ENCODE measurements around the gene C2orf69. TPM values are rescaled to one million over a fixed set of nuclear protein-coding genes. Genes with fewer than 3 reads are reported as not detected.

C2orf69 gene
- total and polyA plus RNA-seq, 2 donors (not counting 1 experiment from before 2014, with no cell fraction given): 10.3 to 13.2 TPM

DNA sequence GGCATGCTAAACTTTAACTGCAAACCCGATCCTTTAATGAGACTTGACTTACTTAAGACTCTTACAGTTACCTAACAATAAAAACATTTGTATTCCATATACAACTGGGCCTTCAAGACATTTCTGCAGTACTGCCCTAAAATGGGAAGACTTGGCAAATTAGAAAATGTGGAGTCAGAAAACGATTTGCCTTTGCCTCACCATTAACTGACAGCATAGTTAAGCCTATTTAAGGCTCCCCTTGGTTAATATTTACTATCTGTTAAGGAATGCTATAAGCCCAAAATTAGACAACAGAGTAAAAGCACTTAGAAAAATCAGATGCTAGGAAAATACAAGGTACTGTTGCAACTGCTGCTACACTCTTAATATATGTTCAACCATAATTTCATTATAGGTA is 25.5 kb downstream of the C2orf69 start:
- Histone ChIP-seq H2AFZ (ENCODE audit: low read length) (no peak overlapping the region), H3K36me3 (ENCODE audit: control insufficient read depth, insufficient read depth, low read length) (peaks cover 2% of the 10 kb centered on the region), H3K27ac (ENCODE audit: insufficient read depth, low read length) (no peak overlapping the region), H3K4me1 (ENCODE audit: control insufficient read depth, extremely low read depth, insufficient read depth, low read length) (peaks cover 4% of the 10 kb centered on the region), H3K9me3 (ENCODE audit: control insufficient read depth, insufficient read depth, low read depth, low read length) (no peaks in the 10 kb centered on the region), H3K9ac (ENCODE audit: insufficient read depth, low read length) (no peak overlapping the region), H3K27me3 (ENCODE audit: control insufficient read depth, insufficient read depth, low read length) (no peaks in the 10 kb centered on the region), H4K20me1 (ENCODE audit: control insufficient read depth, extremely low read depth, insufficient read depth, low read length) (no peaks in the 10 kb centered on the region), H3K4me3 (replicated peaks in 1 of 4; ENCODE audit: control extremely low read depth in 1 of 4, insufficient read depth in 1 of 4, low read depth in 3 of 4, low read length in 4 of 4) (no peak overlapping the region), H3K4me2 (ENCODE audit: extremely low read depth, insufficient read depth, low read length) (no peak overlapping the region), H3K79me2 (ENCODE audit: control insufficient read depth, insufficient read depth, low read length) (no peaks in the 10 kb centered on the region)
- no peak for TF ChIP-seq EZH2 (IDR thresholded peaks at IDR 0.05; ENCODE audit: low read length, missing control alignments)
- TF ChIP-seq, protein P1, sequence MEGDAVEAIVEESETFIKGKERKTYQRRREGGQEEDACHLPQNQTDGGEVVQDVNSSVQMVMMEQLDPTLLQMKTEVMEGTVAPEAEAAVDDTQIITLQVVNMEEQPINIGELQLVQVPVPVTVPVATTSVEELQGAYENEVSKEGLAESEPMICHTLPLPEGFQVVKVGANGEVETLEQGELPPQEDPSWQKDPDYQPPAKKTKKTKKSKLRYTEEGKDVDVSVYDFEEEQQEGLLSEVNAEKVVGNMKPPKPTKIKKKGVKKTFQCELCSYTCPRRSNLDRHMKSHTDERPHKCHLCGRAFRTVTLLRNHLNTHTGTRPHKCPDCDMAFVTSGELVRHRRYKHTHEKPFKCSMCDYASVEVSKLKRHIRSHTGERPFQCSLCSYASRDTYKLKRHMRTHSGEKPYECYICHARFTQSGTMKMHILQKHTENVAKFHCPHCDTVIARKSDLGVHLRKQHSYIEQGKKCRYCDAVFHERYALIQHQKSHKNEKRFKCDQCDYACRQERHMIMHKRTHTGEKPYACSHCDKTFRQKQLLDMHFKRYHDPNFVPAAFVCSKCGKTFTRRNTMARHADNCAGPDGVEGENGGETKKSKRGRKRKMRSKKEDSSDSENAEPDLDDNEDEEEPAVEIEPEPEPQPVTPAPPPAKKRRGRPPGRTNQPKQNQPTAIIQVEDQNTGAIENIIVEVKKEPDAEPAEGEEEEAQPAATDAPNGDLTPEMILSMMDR (conservative IDR thresholded peaks at IDR 0.05 in 1 of 2, IDR thresholded peaks at IDR 0.05 in 1 of 2; ENCODE audit: low read depth in 1 of 2, low read length in 2 of 2): no peak
- DNase-seq (ENCODE audit: low read depth in 2 of 2): no peak

DNA sequence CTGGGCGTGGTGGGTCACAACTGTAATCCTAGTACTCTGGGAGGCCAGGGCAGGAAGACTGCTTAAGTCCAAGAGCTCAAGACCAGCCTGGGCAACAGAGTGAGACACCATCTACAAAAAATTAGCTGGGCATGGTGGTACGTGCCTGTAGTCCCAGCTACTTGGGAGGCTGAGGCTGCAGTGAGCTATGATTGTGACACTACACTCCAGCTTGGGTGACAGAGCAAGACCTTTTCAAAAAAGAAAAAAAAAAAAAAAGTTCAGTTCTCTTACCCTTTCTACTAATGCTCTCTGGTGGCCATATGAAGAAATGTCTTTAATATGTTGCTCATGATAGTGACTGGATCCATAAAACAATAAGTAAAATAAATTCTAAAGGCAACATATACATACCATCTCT is 29.3 kb downstream of the C2orf69 start:
- no peak for TF ChIP-seq EZH2 (IDR thresholded peaks at IDR 0.05; ENCODE audit: low read length, missing control alignments)
- TF ChIP-seq, protein P1 (conservative IDR thresholded peaks at IDR 0.05 in 1 of 2, IDR thresholded peaks at IDR 0.05 in 1 of 2; ENCODE audit: low read depth in 1 of 2, low read length in 2 of 2): no peak
- Histone ChIP-seq H3K9ac (ENCODE audit: insufficient read depth, low read length) (no peak overlapping the region), H2AFZ (ENCODE audit: low read length) (no peak overlapping the region), H3K4me2 (ENCODE audit: extremely low read depth, insufficient read depth, low read length) (no peak overlapping the region), H3K27ac (ENCODE audit: insufficient read depth, low read length) (no peak overlapping the region), H3K27me3 (ENCODE audit: control insufficient read depth, insufficient read depth, low read length) (no peaks in the 10 kb centered on the region), H3K9me3 (ENCODE audit: control insufficient read depth, insufficient read depth, low read depth, low read length) (no peaks in the 10 kb centered on the region), H3K4me3 (replicated peaks in 1 of 4; ENCODE audit: control extremely low read depth in 1 of 4, insufficient read depth in 1 of 4, low read depth in 3 of 4, low read length in 4 of 4) (no peak overlapping the region), H4K20me1 (ENCODE audit: control insufficient read depth, extremely low read depth, insufficient read depth, low read length) (no peaks in the 10 kb centered on the region), H3K79me2 (ENCODE audit: control insufficient read depth, insufficient read depth, low read length) (no peaks in the 10 kb centered on the region), H3K36me3 (ENCODE audit: control insufficient read depth, insufficient read depth, low read length) (peaks cover 1% of the 10 kb centered on the region), H3K4me1 (ENCODE audit: control insufficient read depth, extremely low read depth, insufficient read depth, low read length) (no peaks in the 10 kb centered on the region)
- peak; percentile 11 to 47 for DNase-seq (ENCODE audit: low read depth in 2 of 2)

DNA sequence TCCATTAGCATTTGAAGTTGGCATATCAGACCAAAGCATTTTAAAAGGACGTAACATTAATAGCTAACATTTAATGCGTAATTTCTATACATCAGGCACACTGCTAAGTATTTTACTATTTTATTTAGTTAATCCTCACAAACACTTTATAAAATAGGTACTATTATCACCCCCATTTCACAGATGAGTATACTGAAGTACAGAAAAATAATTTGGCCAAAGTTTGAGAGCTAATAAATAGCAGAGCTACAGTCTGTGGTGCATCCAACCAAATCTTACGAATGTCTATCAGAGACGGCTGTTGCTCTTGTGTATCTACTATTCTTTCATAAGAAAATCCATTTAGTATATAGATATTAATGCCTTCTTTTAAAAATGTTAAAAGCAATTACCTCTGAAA is 32.3 kb downstream of the C2orf69 start:
- Histone ChIP-seq H3K27me3 (ENCODE audit: control insufficient read depth, insufficient read depth, low read length) (no peaks in the 10 kb centered on the region), H3K27ac (ENCODE audit: insufficient read depth, low read length) (no peak overlapping the region), H3K9me3 (ENCODE audit: control insufficient read depth, insufficient read depth, low read depth, low read length) (no peaks in the 10 kb centered on the region), H3K9ac (ENCODE audit: insufficient read depth, low read length) (no peak overlapping the region), H3K4me2 (ENCODE audit: extremely low read depth, insufficient read depth, low read length) (no peak overlapping the region), H3K79me2 (ENCODE audit: control insufficient read depth, insufficient read depth, low read length) (no peaks in the 10 kb centered on the region), H4K20me1 (ENCODE audit: control insufficient read depth, extremely low read depth, insufficient read depth, low read length) (no peaks in the 10 kb centered on the region), H3K4me1 (ENCODE audit: control insufficient read depth, extremely low read depth, insufficient read depth, low read length) (no peaks in the 10 kb centered on the region), H2AFZ (ENCODE audit: low read length) (no peak overlapping the region), H3K36me3 (ENCODE audit: control insufficient read depth, insufficient read depth, low read length) (peaks cover 5% of the 10 kb centered on the region), H3K4me3 (replicated peaks in 1 of 4; ENCODE audit: control extremely low read depth in 1 of 4, insufficient read depth in 1 of 4, low read depth in 3 of 4, low read length in 4 of 4) (no peak overlapping the region)
- TF ChIP-seq, protein P1 (conservative IDR thresholded peaks at IDR 0.05 in 1 of 2, IDR thresholded peaks at IDR 0.05 in 1 of 2; ENCODE audit: low read depth in 1 of 2, low read length in 2 of 2): no peak
- TF ChIP-seq EZH2 (IDR thresholded peaks at IDR 0.05; ENCODE audit: low read length, missing control alignments): no peak
- DNase-seq (ENCODE audit: low read depth in 2 of 2): no peak
